ENCODE results near the gene CYB561D1.

The CYB561D1 gene

DNA sequence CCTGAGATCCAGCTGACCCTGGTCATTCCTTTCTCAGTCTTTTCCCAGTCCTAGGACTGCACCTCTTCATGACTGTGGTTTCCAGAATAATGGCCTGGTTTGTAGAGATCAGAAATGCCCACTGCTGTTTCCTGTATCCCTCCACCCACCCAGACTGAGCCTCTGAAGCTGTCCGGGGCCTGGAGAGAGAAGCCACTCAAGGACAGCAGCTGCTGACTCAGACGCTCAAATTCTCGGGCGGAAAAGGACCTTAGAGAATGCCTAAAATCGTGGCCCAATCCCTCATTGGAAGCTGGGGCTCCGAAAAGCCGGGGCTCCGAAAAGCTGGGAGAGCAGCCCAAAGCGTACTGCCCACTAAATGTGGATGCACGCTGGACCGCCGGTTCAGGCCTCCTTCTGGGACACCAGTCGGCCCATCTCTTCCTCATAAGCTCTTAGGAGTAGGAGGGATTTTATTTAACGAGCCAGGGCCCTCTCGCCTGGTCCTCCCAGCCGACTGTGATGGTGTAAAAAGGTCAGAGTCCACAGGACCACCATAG lies 38.0 kb downstream of the CYB561D1 start:
- no peak for DNase-seq

DNA sequence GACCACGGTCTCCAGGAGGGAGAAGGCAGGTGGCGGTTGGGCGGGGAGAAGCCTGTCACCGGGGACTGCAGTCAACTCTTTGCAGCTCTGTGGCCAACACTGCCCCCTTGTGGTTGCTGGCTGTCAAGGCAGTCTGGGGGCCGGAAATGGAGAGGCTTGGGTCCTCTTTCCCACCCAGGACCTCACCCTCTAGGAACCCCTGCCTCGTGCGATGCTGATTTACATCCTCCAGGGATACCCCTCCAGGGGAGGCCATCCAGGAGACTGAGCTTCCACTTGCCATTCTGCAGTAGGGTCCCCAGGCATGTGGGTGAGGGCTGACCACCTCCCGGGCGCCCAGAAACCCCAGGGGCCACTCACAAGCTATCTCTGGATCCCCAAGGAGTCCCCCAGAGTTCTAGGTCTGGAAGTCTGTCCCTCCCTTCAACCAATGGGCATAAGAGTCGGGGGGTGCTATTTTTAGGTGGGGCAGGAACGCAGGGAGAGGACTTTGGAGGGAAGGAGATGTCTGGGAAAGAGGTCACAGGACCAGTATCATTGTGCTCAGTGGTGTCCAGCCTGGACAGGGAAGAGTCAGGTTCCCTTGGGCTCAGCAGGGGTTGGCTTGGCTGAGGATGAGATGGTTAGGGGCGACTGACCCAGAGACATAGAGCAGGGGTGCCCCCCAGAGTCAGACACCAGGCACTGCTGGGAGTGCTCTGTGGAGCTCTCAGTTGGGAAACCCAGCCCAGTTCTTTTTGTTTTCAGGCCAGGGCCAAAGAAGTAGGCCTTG lies 38.7 kb downstream of the CYB561D1 start:
- DNase-seq, result peak; percentile 77

DNA sequence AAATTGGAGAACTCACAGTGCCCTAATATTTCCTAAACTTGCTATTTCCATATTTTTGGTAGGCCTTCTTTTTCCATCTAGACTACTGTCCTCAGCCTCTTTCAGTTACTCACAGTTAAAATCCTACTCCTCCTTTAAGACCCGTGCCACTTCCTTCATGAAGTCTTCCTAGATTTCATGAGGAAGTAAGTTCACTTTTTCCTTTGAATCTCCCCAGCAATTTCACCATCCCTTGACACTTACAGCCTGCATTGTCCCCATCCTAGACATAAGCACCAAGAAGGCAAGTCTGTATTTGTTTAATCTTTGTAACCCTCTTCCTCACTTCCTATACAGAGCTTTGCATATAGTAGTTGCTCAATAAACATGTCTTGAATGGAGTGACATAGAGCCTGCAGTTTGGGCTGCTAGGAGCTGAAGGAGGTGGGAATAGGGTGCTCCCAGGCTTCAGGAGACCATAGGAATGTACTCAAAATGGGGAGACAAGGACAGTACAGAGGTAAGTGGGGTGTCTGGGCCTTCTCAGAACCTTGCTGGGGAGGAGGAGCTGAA lies 40.5 kb downstream of the CYB561D1 start:
- no peak for DNase-seq

DNA sequence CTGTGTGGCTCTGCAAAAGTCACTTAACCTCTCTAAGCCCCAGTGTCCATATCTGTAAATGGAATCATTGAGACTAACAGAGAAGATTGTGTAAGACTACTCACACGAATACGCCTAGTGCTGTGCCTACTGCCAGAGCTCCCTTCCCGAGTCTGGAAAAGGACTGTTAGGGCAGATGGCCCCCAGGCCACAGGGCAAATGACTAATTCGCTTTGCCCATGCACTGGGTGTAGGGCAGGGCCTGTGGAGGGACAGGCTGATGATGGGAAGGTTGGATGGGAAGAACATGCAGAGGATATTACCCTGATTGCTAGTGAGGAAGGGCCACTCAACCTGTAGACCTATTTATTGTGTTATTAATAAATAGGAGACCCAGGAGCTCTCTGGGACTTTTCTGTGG lies 41.6 kb downstream of the CYB561D1 start:
- DNase-seq, result no peak

DNA sequence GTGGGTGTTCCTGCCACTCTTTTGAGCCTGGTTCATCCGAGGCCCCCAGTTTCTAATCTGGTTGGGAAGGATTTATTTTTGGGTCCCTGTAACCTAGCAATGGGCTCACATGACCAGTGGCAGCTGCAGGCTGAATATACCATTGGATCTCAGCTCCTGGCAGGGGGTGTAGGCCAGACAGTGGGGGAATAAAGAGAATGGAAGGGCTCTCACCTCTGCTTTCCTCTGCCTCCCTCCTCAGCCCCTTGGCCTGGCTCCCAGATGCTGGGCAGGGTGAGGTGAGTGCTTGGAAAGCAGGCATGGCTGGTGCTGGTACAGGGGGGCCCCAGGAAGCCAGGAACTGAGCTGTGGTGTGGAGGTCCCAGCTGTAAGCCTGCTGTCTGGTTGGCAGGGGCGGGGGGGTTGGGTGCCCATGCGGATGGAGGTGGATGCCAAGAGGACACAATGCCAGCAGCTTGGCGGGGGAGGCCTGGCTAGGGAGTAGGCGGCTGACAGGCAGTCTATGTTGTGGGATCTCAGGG lies 42.1 kb downstream of the CYB561D1 start:
- no peak for DNase-seq

DNA sequence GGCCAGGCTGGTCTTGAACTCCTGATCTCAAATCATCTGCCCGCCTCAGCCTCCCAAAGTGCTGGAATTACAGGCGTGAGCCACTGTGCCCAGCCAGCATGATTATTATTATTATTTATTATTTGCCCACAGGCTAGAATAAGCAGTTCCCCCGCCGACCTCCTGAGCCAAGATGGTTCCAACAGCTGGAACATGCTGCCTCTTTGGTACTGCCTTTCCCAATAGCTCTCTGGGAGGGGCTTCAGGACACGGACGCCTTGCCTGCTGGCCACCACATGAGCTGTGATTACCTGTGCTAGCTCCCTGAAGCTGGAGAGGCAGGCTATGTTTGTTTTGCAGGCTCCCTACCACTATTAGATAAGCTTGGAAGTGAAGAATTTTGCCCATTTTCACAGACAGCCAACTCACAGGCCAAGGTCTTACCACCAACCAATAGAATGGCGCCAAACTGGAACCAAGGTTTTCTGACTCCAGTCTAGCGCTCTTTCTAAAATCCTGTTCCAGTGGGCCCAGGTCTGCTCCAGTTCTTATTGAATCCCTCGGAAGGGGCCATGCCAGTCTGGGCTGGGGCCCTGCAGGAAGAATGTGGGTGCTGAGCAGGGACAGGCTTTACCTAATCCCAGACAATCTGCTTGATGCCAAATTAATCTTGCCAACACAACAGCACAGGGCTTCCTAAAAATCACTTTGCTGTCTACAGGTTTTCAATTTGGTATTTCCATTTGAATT lies 43.7 kb downstream of the CYB561D1 start:
- no peak for DNase-seq

DNA sequence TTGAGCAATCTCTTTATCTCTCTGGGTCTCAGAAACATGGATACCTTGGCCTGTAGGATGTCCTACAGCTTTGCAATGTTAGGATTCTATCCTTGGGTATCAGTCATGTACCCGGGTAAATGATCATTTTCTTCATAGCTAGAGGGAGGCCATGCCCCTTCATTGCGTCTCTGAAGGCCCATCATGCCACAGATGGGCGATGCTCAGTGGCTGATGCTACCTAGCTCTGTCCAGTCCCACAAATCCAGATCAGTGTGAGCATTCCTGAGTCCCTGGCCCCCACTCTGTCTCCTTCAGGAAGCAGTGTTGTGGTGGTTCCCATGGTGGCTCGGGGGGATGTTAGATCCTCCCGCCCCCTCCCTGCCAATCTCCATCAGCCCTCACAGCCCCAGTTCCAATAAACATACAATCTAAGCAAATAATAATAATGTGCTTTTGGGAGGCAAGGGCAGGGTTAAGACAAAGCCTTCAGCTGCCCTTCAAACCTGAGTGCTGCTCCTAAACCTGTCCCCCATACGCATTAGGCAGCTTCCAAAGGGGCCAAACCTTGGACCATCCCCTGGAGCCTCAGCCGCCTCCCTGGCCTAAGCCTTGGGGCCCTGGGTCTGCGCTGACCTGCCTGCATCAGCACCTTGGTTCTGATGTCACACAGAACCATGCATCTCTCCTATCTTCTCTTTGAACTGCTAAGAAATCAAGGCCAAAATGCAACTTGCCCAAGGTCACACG lies 45.1 kb downstream of the CYB561D1 start:
- no peak for DNase-seq

DNA sequence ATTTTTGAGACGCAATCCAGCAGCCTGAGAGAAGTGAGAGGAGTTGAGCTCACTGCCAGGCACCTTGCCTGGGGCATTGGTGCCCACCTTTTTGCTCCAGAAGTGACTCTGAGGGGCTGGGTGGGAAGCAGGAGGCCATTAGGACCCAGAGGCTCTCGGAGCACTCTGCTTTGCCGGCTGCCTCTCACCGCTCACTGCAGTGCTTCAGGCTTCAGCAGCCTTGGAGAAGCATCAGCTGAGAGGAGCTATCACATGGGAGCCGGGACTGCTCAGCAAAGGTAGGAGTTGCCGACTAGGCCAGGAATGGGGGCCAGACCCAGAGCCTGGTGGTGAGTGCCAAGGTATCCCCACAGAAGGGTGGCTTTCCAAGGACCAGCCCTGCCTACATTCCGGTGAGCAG lies 45.8 kb downstream of the CYB561D1 start, which contains the start of gene GPR61:
GPR61 (plus strand) TSS at position 197 of the 400 bp plus-strand sequence. CDS start 3,151 bp downstream, outside the sequence.
- DNase-seq, result no peak

DNA sequence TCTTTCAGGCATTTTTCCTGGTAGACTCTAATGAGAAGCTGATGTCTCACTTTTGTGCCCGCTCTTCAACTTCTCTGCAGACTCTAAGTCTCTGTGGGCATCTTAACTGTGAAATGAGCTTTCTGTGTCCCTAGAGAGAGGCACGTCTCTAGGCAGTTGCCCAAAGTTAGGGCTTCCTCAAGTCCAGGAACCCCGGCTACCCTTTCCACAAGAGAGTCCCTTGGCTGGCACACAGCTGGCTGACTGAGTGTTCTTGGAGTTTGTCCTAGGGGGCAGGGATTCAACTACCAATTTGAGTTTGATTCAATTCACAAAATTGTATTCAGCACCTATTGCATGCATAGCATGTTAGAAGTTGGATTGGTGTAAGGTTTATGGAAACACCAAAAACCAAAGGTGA lies 47.2 kb downstream of the CYB561D1 start:
- DNase-seq, result no peak

DNA sequence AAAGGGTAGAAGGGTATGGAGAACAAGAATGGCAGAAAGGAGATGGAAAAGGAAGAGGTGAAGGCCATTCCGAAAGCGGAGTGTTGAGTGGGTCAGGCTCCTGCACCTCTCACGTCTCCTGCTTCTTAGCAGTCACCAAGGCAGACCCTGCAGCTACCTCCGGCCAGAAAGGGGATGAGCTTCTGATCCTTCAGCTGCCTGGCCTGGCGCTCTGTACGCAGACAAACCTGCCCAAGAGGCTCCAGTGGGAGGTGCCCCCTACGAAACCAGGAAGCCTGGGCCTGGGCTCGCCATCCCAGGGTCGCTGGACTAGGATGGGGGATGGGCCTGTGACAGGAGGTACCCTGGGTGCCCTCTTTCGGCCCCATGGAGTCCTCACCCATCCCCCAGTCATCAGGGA lies 48.8 kb downstream of the CYB561D1 start:
- DNase-seq, result no peak

DNA sequence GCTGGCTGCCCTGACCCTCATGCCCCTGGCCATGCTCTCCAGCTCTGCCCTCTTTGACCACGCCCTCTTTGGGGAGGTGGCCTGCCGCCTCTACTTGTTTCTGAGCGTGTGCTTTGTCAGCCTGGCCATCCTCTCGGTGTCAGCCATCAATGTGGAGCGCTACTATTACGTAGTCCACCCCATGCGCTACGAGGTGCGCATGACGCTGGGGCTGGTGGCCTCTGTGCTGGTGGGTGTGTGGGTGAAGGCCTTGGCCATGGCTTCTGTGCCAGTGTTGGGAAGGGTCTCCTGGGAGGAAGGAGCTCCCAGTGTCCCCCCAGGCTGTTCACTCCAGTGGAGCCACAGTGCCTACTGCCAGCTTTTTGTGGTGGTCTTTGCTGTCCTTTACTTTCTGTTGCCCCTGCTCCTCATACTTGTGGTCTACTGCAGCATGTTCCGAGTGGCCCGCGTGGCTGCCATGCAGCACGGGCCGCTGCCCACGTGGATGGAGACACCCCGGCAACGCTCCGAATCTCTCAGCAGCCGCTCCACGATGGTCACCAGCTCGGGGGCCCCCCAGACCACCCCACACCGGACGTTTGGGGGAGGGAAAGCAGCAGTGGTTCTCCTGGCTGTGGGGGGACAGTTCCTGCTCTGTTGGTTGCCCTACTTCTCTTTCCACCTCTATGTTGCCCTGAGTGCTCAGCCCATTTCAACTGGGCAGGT lies 49.5 kb downstream of the CYB561D1 start:
- DNase-seq, result no peak

DNA sequence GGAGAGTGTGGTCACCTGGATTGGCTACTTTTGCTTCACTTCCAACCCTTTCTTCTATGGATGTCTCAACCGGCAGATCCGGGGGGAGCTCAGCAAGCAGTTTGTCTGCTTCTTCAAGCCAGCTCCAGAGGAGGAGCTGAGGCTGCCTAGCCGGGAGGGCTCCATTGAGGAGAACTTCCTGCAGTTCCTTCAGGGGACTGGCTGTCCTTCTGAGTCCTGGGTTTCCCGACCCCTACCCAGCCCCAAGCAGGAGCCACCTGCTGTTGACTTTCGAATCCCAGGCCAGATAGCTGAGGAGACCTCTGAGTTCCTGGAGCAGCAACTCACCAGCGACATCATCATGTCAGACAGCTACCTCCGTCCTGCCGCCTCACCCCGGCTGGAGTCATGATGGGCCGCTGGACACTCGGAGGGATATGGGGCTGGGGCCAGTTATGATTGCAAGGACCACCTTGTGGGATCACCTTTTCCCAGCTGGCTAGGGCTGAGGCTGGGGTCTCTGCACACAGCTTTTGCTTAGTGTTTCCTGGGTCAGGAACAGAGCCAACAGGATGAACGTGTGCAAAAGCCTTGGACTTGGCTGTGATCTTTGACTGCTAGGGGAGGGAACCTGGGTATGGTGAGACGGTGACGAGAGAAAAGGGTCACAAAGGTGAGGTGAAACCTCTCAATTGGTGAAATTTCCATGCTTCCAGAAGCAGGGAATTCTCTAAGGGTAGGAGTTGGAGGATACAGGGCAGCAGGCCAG lies 50.3 kb downstream of the CYB561D1 start:
- no peak for DNase-seq

DNA sequence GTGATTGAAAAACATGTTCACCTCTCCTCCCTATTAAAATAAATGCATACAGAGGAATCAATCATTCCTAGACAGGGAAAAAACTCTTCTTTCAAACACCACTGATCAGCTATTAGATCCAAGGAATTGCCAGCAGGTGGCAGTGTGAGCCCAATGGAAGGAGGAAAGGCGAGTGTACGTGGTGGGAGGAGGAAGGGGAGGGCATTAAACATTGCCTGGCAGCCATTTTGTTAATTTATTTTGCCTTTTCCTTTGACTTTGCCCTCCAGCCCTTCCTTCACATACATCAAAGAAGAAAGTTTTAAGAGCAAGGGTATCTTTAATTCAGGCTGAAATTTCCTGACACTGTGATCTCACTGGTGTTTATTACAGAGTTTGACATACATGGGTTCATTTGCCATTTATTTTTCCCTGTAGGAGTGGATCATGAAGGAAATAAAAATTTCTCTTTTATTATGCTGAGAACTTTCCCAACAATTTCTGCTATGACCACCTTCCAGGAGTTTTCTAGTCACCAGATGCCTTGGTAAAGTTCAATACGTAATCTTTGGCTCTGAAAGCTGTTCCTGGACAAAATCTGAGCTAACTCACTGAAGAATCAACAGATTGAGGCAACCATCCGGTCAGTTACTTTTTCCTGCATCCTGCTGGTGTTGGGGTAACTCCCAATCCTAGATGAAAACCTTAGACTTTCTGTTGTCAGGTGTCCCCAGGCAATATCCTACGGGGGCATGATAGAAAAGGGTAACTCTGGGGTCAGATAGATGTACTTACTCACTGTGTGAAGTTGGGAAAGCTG lies 52.6 kb downstream of the CYB561D1 start:
- peak; percentile 88 for DNase-seq

DNA sequence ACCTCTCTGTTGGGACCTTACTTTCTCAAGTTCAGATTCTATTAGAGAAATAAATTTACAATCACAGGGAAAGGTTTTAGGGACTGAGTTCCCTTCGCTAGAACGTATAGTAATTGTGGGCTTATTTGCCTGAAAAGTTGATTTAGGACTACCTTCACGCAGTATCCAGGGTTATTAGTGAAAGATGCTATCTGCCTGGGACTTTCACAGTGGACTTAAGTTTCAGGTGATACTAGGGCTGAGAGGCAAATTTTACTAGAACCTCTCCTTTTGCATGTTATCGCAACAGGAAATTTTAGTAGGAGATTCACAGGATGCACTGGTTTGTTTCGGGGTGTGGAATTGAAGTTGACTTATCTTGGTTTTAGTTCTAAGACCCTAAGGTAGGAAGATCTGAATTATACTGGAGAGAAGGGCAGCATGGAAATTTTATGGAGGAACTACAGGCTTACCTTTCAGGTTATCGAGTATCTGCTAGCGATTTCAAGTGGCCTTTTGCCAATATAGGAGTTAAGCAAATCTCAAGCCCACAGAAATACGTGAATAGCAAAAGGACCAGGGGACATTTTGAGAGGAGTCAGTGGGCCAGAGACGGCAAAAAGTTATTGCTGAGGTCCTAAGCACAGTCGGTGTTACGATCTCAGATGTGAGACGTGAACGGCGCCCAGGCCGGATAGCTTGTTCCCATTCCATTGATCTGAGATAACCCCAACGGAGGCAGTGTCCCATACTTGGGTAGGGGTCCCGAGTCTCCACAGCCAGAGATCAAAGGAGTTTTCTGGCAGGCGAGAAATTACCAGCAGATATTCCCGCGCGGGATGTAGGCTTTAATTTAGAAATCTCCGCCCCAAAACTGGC lies 53.8 kb downstream of the CYB561D1 start:
- no peak for DNase-seq

DNA sequence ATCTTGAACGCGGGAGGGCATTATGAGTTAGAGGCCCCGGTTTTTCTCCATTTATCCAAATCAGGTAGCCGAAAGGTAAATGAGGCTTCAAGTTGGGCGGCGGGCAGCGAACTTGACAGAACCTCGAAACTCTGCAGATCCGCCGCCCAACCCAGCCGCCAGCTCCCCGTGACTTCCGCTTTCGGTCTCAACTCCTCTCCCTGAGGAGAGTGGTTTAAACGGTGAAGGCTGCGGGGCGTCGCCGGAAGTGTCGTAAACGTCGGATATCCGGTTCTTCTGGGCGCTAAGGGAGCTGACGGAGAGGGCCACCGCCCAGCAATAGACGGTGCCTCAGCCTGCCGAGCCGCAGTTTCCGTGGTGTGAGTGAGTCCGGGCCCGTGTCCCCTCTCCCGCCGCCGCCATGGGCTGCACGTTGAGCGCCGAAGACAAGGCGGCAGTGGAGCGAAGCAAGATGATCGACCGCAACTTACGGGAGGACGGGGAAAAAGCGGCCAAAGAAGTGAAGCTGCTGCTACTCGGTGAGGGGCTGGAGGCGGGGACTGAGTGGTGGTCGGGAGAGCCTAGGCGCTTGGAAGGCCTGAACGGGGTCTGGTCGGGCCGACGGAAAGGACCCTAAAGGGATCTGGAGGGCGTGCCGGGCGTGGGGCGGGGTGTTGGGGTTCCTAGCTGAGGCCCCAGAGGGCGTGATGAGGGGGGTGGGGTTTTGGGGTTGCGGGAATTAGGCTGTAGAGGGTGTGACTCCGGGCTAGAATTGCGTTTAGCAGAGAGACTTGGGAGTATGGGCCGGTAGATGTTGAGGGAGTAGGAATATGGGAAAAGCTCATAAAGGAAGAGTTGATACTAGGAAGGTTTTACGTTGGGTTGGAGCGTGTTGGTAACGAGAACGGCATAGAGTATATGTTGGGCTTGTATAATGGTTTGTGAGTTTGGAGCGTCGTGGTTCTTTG lies 54.7 kb downstream of the CYB561D1 start, which contains the start of gene GNAI3:
GNAI3 (plus strand) TSS at position 295 of the 947 bp plus-strand sequence; CDS start at position 401, 106 bp downstream.
- DNase-seq, result peak; percentile 94

Measured in fibroblast of upper back skin (primary cell).